MM.1S (cell line): ENCODE data around the gene TRIM14.

ENCODE experiments used
- DNase-seq: peaks from one replicate; pipeline ENCODE4 v3.0.0-alpha.2; 2015
- H2AFZ ChIP-seq: fragments of 300-600 bp; sonication (generic); 2 replicates; pipeline ENCODE4 v1.6.0; 2016; ENCODE audit warnings: antibody characterized with exemption, low read length
- H3F3A ChIP-seq: fragments of 300-600 bp; sonication (generic); 2 replicates; pipeline ENCODE4 v1.6.1; 2016; ENCODE audit warnings: mild to moderate bottlenecking, antibody characterized with exemption, low read length, moderate library complexity, mixed read lengths; ENCODE audit not compliant: insufficient read depth
- H3K27ac ChIP-seq: fragments of 300-600 bp; sonication (generic); 2 replicates; pipeline ENCODE4 v1.5.1; 2016; ENCODE audit warnings: mild to moderate bottlenecking, low read length
- H3K27me3 ChIP-seq: fragments of 300-600 bp; sonication (generic); replicated peaks from 2 replicates; pipeline ENCODE4 v1.6.0; 2016; ENCODE audit warnings: low read length; ENCODE audit not compliant: insufficient read depth
- H3K36me3 ChIP-seq: fragments of 300-600 bp; sonication (generic); replicated peaks from 2 replicates; pipeline ENCODE4 v1.6.1; 2016; ENCODE audit warnings: mild to moderate bottlenecking, low read length, mixed read lengths; ENCODE audit not compliant: insufficient read depth
- H3K4me1 ChIP-seq: fragments of 300-600 bp; sonication (generic); 2 replicates; pipeline ENCODE4 v1.6.1; 2016; ENCODE audit warnings: low read length, mixed read lengths
- H3K4me2 ChIP-seq: fragments of 300-600 bp; sonication (generic); 2 replicates; pipeline ENCODE4 v1.6.0; 2016; ENCODE audit warnings: low read depth, low read length
- H3K4me3 ChIP-seq: fragments of 300-600 bp; sonication (generic); 2 replicates; pipeline ENCODE4 v1.5.1; 2016; ENCODE audit warnings: low read length, mixed read lengths
- H3K79me2 ChIP-seq: fragments of 300-600 bp; sonication (generic); 2 replicates; pipeline ENCODE4 v1.6.1; 2016; ENCODE audit warnings: mixed run types, low read length, mixed read lengths
- H3K9ac ChIP-seq: fragments of 300-600 bp; sonication (generic); 2 replicates; pipeline ENCODE4 v1.6.1; 2016; ENCODE audit warnings: low read length, mixed read lengths
- H3K9me2 ChIP-seq: fragments of 300-600 bp; sonication (generic); replicated peaks from 2 replicates; pipeline ENCODE4 v1.6.1; 2016; ENCODE audit warnings: mild to moderate bottlenecking, low read length, mixed read lengths; ENCODE audit not compliant: insufficient read depth
- H3K9me3 ChIP-seq: fragments of 300-600 bp; sonication (generic); replicated peaks from 2 replicates; pipeline ENCODE4 v1.6.1; 2016; ENCODE audit warnings: mild to moderate bottlenecking, low read length, mixed read lengths; ENCODE audit not compliant: insufficient read depth
- H4K20me1 ChIP-seq: fragments of 300-600 bp; sonication (generic); 2 replicates; pipeline ENCODE4 v1.6.1; 2016; ENCODE audit warnings: mild to moderate bottlenecking, low read length, moderate library complexity, mixed read lengths; ENCODE audit not compliant: insufficient read depth
- EZH2 ChIP-seq: fragments of 300-600 bp; sonication (generic); optimal IDR thresholded peaks from 2 replicates; pipeline ENCODE3; 2017; ENCODE audit warnings: low read depth, mild to moderate bottlenecking, antibody characterized with exemption, low read length, mixed read lengths
- EZH2phosphoT487 ChIP-seq: fragments of 300-600 bp; sonication (generic); IDR thresholded peaks from 2 replicates; pipeline ENCODE4 v1.6.1; 2018; ENCODE audit warnings: antibody characterized with exemption, low read length
- TF ChIP-seq, protein P1 (sequence below): fragments of 300-600 bp; sonication (generic); IDR thresholded peaks from 2 replicates; pipeline ENCODE4 v1.5.1; 2016; ENCODE audit warnings: antibody characterized with exemption, low read length, mixed read lengths

Gene TRIM14

DNA sequence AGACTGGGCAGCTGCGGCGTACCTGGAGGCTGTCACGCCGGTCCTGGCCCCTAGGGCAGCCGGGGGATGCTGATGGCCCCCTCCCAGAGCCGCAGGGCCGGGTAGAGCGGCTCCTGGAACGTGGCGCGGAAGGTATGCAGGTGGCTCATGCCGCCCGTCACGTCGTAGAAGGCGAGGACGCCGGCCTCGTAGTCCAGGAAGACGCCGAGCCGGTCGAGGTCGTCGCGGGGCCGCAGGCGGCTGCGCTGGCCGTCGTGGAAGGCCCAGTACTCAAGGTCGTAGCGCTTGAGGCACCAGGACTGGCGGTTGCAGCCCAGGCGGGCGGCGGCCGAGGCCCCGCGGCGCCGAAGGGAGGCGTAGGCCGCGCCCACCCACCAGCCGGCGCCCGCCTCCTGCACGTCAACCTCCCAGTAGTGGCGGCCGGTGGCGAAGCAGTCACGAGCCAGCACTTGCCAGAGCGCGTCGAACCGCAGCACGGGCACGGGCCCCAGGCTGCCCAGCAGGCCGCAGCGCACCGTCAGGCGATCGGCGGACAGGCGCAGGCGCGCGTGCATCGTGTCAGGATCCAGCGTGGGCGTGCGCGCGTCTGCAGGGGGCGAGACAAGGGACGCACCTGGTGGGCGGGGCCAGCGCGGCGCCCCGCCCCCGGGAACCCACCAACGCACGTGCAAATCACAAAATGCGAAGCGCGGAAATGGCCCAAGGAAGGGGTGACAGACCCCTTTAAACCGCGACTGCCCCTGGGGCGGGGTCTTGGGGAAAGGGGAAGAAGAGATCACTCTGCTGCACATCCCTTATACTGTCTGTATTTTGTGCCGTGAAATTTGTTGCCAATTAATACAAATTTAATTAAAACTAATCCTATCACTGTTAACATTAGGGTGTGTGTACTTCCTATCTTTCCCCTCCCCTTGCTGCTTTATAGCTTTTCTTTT, 31.3 kb downstream of the TRIM14 start:
- Histone ChIP-seq H3K27ac (no peak overlapping the region), H3K4me2 (no peak overlapping the region)

DNA sequence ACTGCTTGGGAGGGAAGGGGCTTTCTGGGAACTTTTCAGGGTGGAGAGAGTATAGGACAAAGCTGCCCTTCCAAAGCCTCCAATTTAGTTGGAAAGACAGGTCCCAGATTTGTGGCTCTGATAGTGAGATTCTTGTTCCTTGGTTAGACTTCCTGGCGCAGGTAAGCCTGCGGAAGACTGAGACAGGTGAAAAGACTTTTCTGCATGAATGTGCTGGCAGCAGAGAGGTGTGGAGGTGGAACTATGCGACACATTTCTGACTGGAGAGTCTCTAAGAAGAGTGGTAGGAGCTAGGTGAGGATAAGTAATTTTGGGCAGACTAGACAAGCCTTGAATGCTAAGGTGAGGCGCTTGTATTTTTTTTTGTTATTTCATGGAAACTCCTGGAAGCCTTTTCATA, 32.6 kb downstream of the TRIM14 start:
- Histone ChIP-seq H3K9ac (no peak overlapping the region), H3K4me2 (no peak overlapping the region), H3K9me3 (no peaks in the 10 kb centered on the region), H3K27me3 (no peaks in the 10 kb centered on the region), H3F3A (no peaks in the 10 kb centered on the region), H3K79me2 (no peaks in the 10 kb centered on the region), H2AFZ (no peak overlapping the region), H3K9me2 (no peaks in the 10 kb centered on the region), H4K20me1 (no peaks in the 10 kb centered on the region), H3K4me1 (no peaks in the 10 kb centered on the region), H3K27ac (no peak overlapping the region), H3K4me3 (no peak overlapping the region), H3K36me3 (peaks cover 7% of the 10 kb centered on the region)
- TF ChIP-seq EZH2 (no peak), EZH2phosphoT487 (no peak)
- TF ChIP-seq, protein P1, sequence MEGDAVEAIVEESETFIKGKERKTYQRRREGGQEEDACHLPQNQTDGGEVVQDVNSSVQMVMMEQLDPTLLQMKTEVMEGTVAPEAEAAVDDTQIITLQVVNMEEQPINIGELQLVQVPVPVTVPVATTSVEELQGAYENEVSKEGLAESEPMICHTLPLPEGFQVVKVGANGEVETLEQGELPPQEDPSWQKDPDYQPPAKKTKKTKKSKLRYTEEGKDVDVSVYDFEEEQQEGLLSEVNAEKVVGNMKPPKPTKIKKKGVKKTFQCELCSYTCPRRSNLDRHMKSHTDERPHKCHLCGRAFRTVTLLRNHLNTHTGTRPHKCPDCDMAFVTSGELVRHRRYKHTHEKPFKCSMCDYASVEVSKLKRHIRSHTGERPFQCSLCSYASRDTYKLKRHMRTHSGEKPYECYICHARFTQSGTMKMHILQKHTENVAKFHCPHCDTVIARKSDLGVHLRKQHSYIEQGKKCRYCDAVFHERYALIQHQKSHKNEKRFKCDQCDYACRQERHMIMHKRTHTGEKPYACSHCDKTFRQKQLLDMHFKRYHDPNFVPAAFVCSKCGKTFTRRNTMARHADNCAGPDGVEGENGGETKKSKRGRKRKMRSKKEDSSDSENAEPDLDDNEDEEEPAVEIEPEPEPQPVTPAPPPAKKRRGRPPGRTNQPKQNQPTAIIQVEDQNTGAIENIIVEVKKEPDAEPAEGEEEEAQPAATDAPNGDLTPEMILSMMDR = no peak
- DNase-seq = no peak

More for the DNA sequence above, 31.3 kb downstream of the TRIM14 start:
- no peaks in the 10 kb centered on the region for H3K9me2 ChIP-seq
- H3K4me3 ChIP-seq = no peak overlapping the region
- TF ChIP-seq, protein P1 = no peak
- TF ChIP-seq EZH2phosphoT487 (no peak), EZH2 (no peak)
- peaks cover 4% of the 10 kb centered on the region for H3K36me3 ChIP-seq
- no peaks in the 10 kb centered on the region for H3K79me2 ChIP-seq
- H3F3A ChIP-seq = no peaks in the 10 kb centered on the region
- no peaks in the 10 kb centered on the region for H3K4me1 ChIP-seq
- H3K9ac ChIP-seq = no peak overlapping the region
- no peaks in the 10 kb centered on the region for H3K27me3 ChIP-seq
- DNase-seq = no peak
- no peaks in the 10 kb centered on the region for H3K9me3 ChIP-seq
- no peaks in the 10 kb centered on the region for H4K20me1 ChIP-seq
- H2AFZ ChIP-seq = no peak overlapping the region

DNA sequence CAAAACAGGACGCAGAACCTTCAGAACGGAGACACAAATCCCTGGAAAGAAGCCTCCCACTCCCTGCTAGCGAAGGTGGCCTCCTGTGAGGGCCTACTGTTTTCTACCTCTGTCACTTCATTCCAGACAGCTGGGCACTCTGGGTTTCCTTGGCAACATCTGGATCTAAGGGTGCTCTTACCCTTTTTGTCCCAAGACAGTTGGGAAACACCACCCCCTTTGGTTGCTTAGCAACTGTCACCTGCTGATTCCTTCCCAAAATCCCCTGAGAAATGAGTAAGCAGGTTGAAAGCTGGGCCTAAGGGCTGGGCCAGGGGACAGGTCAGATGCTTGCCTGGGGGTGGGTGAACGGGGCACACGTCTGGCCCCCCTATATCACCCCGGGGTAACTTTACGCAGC, 33.1 kb downstream of the TRIM14 start:
- Histone ChIP-seq H3K9me3 (no peaks in the 10 kb centered on the region), H3K27ac (no peak overlapping the region), H4K20me1 (no peaks in the 10 kb centered on the region), H3K27me3 (no peaks in the 10 kb centered on the region), H3K79me2 (no peaks in the 10 kb centered on the region), H3K4me1 (no peaks in the 10 kb centered on the region), H3K4me2 (no peak overlapping the region), H3K9me2 (no peaks in the 10 kb centered on the region), H3F3A (no peaks in the 10 kb centered on the region), H3K9ac (no peak overlapping the region), H2AFZ (no peak overlapping the region), H3K36me3 (peaks cover 7% of the 10 kb centered on the region), H3K4me3 (no peak overlapping the region)
- no peak for TF ChIP-seq EZH2phosphoT487
- TF ChIP-seq, protein P1 = no peak
- TF ChIP-seq EZH2 = no peak
- no peak for DNase-seq
